Measurements from ENCODE around the gene MTG2.

Gene MTG2

DNA sequence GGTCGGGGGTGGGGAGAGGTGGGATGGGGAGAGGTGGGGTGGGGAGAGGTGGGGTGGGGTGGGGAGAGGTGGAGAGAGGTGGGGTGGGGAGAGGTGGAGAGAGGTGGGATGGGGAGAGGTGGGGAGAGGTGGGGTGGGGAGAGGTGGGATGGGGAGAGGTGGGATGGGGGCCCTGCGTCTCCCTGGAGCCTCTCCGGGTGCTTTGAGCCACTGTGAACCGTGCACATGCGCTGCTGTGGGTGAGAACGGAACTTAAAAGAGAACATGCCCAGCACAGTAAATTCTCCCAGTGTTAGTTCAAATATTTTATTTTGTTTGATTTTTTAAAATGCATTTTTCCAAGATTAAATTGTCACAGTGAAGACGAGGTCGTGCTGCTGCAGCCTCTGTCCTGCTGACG is 22.6 kb upstream of the MTG2 start:
- Histone ChIP-seq H4K20me1 (ENCODE audit: insufficient read depth, low read length) (no peaks in the 10 kb centered on the region), H3K9me3 (replicated peaks; ENCODE audit: insufficient read depth, low read length) (no peaks in the 10 kb centered on the region), H3K27me3 (replicated peaks; ENCODE audit: insufficient read depth, low read length) (no peaks in the 10 kb centered on the region), H3K36me3 (replicated peaks; ENCODE audit: insufficient read depth, low read length) (no peaks in the 10 kb centered on the region), H3K79me2 (ENCODE audit: low read length) (peaks cover 31% of the 10 kb centered on the region), H3K9ac (ENCODE audit: low read length) (no peak overlapping the region), H3F3A (ENCODE audit: insufficient read depth, low read length) (no peaks in the 10 kb centered on the region), H3K9me2 (replicated peaks; ENCODE audit: insufficient read depth, low read length) (no peaks in the 10 kb centered on the region), H3K27ac (ENCODE audit: low read length) (no peak overlapping the region), H3K4me3 (ENCODE audit: low read length) (no peak overlapping the region), H3K4me1 (ENCODE audit: low read length) (no peaks in the 10 kb centered on the region), H3K4me2 (ENCODE audit: low read depth, low read length) (no peak overlapping the region), H2AFZ (ENCODE audit: low read length) (no peak overlapping the region)
- no peak for TF ChIP-seq EZH2 (optimal IDR thresholded peaks at IDR 0.05; ENCODE audit: low read depth, low read length)
- no peak for TF ChIP-seq EZH2phosphoT487 (IDR thresholded peaks at IDR 0.05; ENCODE audit: low read length)
- TF ChIP-seq, protein P1, sequence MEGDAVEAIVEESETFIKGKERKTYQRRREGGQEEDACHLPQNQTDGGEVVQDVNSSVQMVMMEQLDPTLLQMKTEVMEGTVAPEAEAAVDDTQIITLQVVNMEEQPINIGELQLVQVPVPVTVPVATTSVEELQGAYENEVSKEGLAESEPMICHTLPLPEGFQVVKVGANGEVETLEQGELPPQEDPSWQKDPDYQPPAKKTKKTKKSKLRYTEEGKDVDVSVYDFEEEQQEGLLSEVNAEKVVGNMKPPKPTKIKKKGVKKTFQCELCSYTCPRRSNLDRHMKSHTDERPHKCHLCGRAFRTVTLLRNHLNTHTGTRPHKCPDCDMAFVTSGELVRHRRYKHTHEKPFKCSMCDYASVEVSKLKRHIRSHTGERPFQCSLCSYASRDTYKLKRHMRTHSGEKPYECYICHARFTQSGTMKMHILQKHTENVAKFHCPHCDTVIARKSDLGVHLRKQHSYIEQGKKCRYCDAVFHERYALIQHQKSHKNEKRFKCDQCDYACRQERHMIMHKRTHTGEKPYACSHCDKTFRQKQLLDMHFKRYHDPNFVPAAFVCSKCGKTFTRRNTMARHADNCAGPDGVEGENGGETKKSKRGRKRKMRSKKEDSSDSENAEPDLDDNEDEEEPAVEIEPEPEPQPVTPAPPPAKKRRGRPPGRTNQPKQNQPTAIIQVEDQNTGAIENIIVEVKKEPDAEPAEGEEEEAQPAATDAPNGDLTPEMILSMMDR (IDR thresholded peaks at IDR 0.05; ENCODE audit: low read length): no peak
- DNase-seq: no peak

DNA sequence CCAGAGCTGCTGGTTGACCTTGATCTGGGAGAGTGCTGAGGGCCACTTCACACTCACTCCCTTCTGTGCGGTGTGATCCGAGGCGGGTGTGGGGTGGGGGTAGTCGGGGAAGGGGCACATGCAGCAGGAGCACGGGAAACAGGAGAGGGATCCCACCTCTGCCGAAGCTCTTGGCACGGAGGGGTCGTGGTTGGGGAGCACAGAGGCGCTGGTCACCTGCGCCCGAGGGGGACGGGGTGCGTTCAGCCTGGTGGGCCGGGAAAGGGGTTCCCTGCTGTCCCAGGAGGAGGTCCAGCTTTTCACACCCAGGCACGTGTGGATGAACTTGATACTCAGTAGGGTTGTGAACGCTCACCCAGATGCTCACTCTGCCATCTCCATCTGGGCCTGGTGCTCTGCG is 22.0 kb upstream of the MTG2 start:
- Histone ChIP-seq H3K4me3 (ENCODE audit: low read length) (no peak overlapping the region), H3F3A (ENCODE audit: insufficient read depth, low read length) (no peaks in the 10 kb centered on the region), H3K9me2 (replicated peaks; ENCODE audit: insufficient read depth, low read length) (no peaks in the 10 kb centered on the region), H3K9ac (ENCODE audit: low read length) (no peak overlapping the region), H3K4me1 (ENCODE audit: low read length) (no peaks in the 10 kb centered on the region), H3K27ac (ENCODE audit: low read length) (no peak overlapping the region), H4K20me1 (ENCODE audit: insufficient read depth, low read length) (no peaks in the 10 kb centered on the region), H3K79me2 (ENCODE audit: low read length) (peaks cover 28% of the 10 kb centered on the region), H3K4me2 (ENCODE audit: low read depth, low read length) (no peak overlapping the region), H3K36me3 (replicated peaks; ENCODE audit: insufficient read depth, low read length) (no peaks in the 10 kb centered on the region), H3K27me3 (replicated peaks; ENCODE audit: insufficient read depth, low read length) (no peaks in the 10 kb centered on the region), H3K9me3 (replicated peaks; ENCODE audit: insufficient read depth, low read length) (no peaks in the 10 kb centered on the region), H2AFZ (ENCODE audit: low read length) (no peak overlapping the region)
- no peak for DNase-seq
- TF ChIP-seq EZH2 (optimal IDR thresholded peaks at IDR 0.05; ENCODE audit: low read depth, low read length): no peak
- TF ChIP-seq, protein P1 (IDR thresholded peaks at IDR 0.05; ENCODE audit: low read length): no peak
- TF ChIP-seq EZH2phosphoT487 (IDR thresholded peaks at IDR 0.05; ENCODE audit: low read length): no peak

DNA sequence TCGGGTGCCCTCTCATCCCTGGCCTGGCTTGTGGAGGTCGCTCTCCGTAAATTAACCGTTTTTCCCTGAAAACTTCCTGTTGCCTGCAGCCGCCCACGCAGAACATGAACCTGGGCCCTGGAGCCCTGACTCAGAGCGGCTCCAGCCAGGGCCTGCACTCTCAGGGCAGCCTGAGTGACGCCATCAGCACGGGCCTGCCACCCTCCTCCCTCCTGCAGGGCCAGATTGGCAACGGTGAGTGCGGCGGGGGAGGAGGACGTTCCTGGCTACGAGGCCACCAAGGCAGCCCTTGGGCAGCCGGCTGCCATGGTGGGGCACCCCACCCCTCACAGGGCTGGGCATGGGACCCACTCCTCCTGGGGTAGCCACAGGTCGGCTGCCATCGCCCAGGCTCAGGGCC is 21.5 kb upstream of the MTG2 start:
- H3K4me3 ChIP-seq (ENCODE audit: low read length): no peak overlapping the region
- no peaks in the 10 kb centered on the region for H3K36me3 ChIP-seq (replicated peaks; ENCODE audit: insufficient read depth, low read length)
- no peak for DNase-seq
- H3K27me3 ChIP-seq (replicated peaks; ENCODE audit: insufficient read depth, low read length): no peaks in the 10 kb centered on the region
- H3K27ac ChIP-seq (ENCODE audit: low read length): no peak overlapping the region
- no peak overlapping the region for H3K4me2 ChIP-seq (ENCODE audit: low read depth, low read length)
- no peak overlapping the region for H3K9ac ChIP-seq (ENCODE audit: low read length)
- no peaks in the 10 kb centered on the region for H3K9me3 ChIP-seq (replicated peaks; ENCODE audit: insufficient read depth, low read length)
- no peak overlapping the region for H2AFZ ChIP-seq (ENCODE audit: low read length)
- H3K4me1 ChIP-seq (ENCODE audit: low read length): no peaks in the 10 kb centered on the region
- no peaks in the 10 kb centered on the region for H3K9me2 ChIP-seq (replicated peaks; ENCODE audit: insufficient read depth, low read length)
- no peaks in the 10 kb centered on the region for H4K20me1 ChIP-seq (ENCODE audit: insufficient read depth, low read length)
- TF ChIP-seq, protein P1 (IDR thresholded peaks at IDR 0.05; ENCODE audit: low read length): no peak
- no peak for TF ChIP-seq EZH2 (optimal IDR thresholded peaks at IDR 0.05; ENCODE audit: low read depth, low read length)
- no peak for TF ChIP-seq EZH2phosphoT487 (IDR thresholded peaks at IDR 0.05; ENCODE audit: low read length)
- H3K79me2 ChIP-seq (ENCODE audit: low read length): peaks cover 23% of the 10 kb centered on the region
- H3F3A ChIP-seq (ENCODE audit: insufficient read depth, low read length): no peaks in the 10 kb centered on the region

Data from MM.1S (cell line).